ENCODE data around the gene IL2RA. TPM values are rescaled to one million over a fixed set of nuclear protein-coding genes. Genes with fewer than 3 reads are reported as not detected.

The IL2RA gene
- total RNA-seq, 1 experiment from 2014 or later, result not detected

- no TSS peak for BruUV-seq (replicated peaks)
- peaks cover 5% of the 10 kb centered on the region for H3K9me3 Mint-ChIP-seq (ENCODE audit: low read depth, unreplicated experiment)
- intact Hi-C loops (cut with micrococcal nuclease; ENCODE audit: unreplicated experiment), result no loop called here
- no peak overlapping the region for H3K27ac Mint-ChIP-seq (ENCODE audit: unreplicated experiment)
- CTCF ChIA-PET, result no interaction called here
- DNase-seq, result no peak
- no peak overlapping the region for H3K4me3 Mint-ChIP-seq (ENCODE audit: low read depth, unreplicated experiment)
- peaks cover 51% of the 10 kb centered on the region for H3K27me3 Mint-ChIP-seq (ENCODE audit: unreplicated experiment)
- TF ChIP-seq CTCF (IDR thresholded peaks at IDR 0.05; ENCODE audit: unreplicated experiment), result no peak
- no peaks in the 10 kb centered on the region for H3K4me1 Mint-ChIP-seq (ENCODE audit: low read depth, unreplicated experiment)
- no peaks in the 10 kb centered on the region for H3K36me3 Mint-ChIP-seq (ENCODE audit: insufficient read depth, unreplicated experiment)
Observed at GRCh38 chr10:6035101-6035834, 26.9 kb downstream of the IL2RA start.

GRCh38 chr10:6034371-6034770, 27.8 kb downstream of the IL2RA start:
- no peak overlapping the region for H3K4me3 Mint-ChIP-seq (ENCODE audit: low read depth, unreplicated experiment)
- no peak overlapping the region for H3K27ac Mint-ChIP-seq (ENCODE audit: unreplicated experiment)
- H3K36me3 Mint-ChIP-seq (ENCODE audit: insufficient read depth, unreplicated experiment), result no peaks in the 10 kb centered on the region
- no TSS peak for BruUV-seq (replicated peaks)
- CTCF ChIA-PET, result interaction anchor here (1.1 kb wide), 1 partner anchor 16 kb away, joined by 3 read pairs; no protein-coding TSS in a partner anchor
- peaks cover 44% of the 10 kb centered on the region for H3K27me3 Mint-ChIP-seq (ENCODE audit: unreplicated experiment)
- TF ChIP-seq CTCF (IDR thresholded peaks at IDR 0.05; ENCODE audit: unreplicated experiment), result no peak
- H3K4me1 Mint-ChIP-seq (ENCODE audit: low read depth, unreplicated experiment), result no peaks in the 10 kb centered on the region
- intact Hi-C loops (cut with micrococcal nuclease; ENCODE audit: unreplicated experiment), result no loop called here
- DNase-seq, result no peak
- H3K9me3 Mint-ChIP-seq (ENCODE audit: low read depth, unreplicated experiment), result peaks cover 5% of the 10 kb centered on the region

GRCh38 chr10:6033954-6034353, 28.2 kb downstream of the IL2RA start:
- no TSS peak for BruUV-seq (replicated peaks)
- H3K27me3 Mint-ChIP-seq (ENCODE audit: unreplicated experiment), result peaks cover 40% of the 10 kb centered on the region
- CTCF ChIA-PET, result interaction anchor here (1.1 kb wide), 1 partner anchor 17 kb away, joined by 3 read pairs; no protein-coding TSS in a partner anchor

GRCh38 chr10:6030940-6031339, 31.2 kb downstream of the IL2RA start:
- no peak for DNase-seq
- Mint-ChIP-seq H3K4me3 (ENCODE audit: low read depth, unreplicated experiment) (no peak overlapping the region), H3K27ac (ENCODE audit: unreplicated experiment) (no peak overlapping the region), H3K9me3 (ENCODE audit: low read depth, unreplicated experiment) (peaks cover 5% of the 10 kb centered on the region), H3K27me3 (ENCODE audit: unreplicated experiment) (peaks cover 32% of the 10 kb centered on the region), H3K36me3 (ENCODE audit: insufficient read depth, unreplicated experiment) (no peaks in the 10 kb centered on the region), H3K4me1 (ENCODE audit: low read depth, unreplicated experiment) (no peaks in the 10 kb centered on the region)
- CTCF ChIA-PET, result no interaction called here
- intact Hi-C loops (cut with micrococcal nuclease; ENCODE audit: unreplicated experiment), result no loop called here
- TF ChIP-seq CTCF (IDR thresholded peaks at IDR 0.05; ENCODE audit: unreplicated experiment), result no peak
- no TSS peak for BruUV-seq (replicated peaks)

More at GRCh38 chr10:6033954-6034353, 28.2 kb downstream of the IL2RA start:
- H3K36me3 Mint-ChIP-seq (ENCODE audit: insufficient read depth, unreplicated experiment), result no peaks in the 10 kb centered on the region
- H3K4me1 Mint-ChIP-seq (ENCODE audit: low read depth, unreplicated experiment), result no peaks in the 10 kb centered on the region
- H3K27ac Mint-ChIP-seq (ENCODE audit: unreplicated experiment), result no peak overlapping the region
- TF ChIP-seq CTCF (IDR thresholded peaks at IDR 0.05; ENCODE audit: unreplicated experiment), result no peak
- no peak overlapping the region for H3K4me3 Mint-ChIP-seq (ENCODE audit: low read depth, unreplicated experiment)
- peaks cover 5% of the 10 kb centered on the region for H3K9me3 Mint-ChIP-seq (ENCODE audit: low read depth, unreplicated experiment)
- no peak for DNase-seq
- intact Hi-C loops (cut with micrococcal nuclease; ENCODE audit: unreplicated experiment), result no loop called here
